HG02938 (cell line): ENCODE measurements around the gene MTHFD2L.
"Not testable (repeated sequence)": the region's sequence is repeated elsewhere in the genome, so short reads cannot be mapped to it uniquely, and the experiment has no call there.

ENCODE experiments used
- ATAC-seq: cut with Tn5 transposase; IDR thresholded peaks from one replicate; pipeline ENCODE4 v1.9.1; 2021; ENCODE audit warnings: mild to moderate bottlenecking, moderate library complexity; ENCODE audit not compliant: unreplicated experiment

Gene MTHFD2L

DNA sequence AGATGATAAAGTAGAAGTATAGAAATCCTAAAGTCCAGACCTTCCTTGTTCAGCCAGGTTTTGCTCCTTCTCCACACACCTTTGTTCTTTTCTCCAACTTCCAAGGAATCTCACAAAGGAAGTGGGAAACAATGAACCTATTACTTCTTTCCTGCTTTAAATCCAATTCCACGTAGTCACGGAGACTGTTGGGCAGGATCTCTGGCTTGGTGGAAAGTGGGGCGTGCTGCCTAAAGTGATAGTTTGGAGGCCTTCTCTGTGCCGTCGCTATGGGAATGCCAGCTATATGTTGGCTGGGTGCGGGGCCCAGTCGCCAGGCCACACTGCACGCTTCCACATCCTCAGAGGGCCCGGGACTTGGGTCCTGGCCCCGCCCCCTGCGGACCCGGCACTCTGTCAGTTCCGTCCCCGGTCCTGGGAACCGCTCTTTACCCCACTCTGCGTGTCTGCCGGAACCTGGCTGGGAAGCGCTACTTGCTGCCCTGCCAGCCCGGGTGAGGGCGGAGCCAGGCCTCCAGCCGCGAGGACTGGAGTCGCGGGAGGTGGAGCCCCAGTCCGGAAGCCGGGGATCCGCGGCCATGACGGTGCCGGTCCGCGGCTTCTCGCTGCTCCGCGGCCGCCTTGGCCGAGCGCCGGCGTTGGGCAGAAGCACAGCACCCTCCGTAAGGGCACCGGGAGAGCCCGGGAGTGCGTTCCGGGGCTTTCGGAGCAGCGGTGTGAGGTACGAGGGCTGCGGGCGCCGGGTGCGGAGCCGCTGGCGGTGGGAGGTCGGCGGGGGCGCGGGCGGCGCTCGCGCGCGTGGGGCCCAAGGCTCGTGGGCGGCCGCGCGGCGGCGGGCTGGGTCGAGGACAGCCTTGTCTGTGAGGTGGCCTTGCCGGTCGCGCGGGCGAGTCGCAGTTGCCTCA lies at the start of gene MTHFD2L:
Gene MTHFD2L, plus strand, starts transcription at position 558 of the 905 bp plus-strand sequence. Its CDS starts 21 bp downstream, at position 579.
- ATAC-seq, result peak; percentile 92

DNA sequence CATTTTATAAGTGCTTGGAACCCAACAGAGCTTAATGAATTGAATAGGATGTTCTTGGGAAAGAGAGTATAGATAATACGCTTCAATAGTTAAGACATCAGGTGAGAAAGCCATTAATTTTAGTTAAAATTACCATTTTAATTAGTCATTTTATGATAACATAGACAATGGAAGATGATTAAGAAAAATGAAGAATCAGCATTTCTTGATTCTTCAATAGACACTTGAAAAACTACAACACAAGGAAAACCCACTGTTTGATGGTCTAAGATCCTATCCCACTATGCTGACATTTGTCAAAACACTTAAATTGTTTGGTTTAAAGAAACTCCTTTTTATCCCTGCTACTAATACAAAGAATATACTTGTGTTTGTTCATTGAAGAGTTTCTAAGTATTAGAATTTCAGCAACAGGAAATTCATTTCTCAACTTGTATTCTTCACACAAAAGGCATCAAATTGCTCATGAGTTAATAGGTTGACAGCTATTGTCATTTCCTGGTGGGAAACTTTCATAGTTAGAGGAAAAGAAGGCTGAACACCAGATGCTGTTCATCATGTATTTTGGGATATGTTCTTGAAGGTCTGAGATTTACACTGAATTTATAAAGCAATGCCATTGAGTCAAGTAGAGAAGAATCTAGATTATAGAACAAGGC lies 49.3 kb upstream of the MTHFD2L start:
- no peak for ATAC-seq

DNA sequence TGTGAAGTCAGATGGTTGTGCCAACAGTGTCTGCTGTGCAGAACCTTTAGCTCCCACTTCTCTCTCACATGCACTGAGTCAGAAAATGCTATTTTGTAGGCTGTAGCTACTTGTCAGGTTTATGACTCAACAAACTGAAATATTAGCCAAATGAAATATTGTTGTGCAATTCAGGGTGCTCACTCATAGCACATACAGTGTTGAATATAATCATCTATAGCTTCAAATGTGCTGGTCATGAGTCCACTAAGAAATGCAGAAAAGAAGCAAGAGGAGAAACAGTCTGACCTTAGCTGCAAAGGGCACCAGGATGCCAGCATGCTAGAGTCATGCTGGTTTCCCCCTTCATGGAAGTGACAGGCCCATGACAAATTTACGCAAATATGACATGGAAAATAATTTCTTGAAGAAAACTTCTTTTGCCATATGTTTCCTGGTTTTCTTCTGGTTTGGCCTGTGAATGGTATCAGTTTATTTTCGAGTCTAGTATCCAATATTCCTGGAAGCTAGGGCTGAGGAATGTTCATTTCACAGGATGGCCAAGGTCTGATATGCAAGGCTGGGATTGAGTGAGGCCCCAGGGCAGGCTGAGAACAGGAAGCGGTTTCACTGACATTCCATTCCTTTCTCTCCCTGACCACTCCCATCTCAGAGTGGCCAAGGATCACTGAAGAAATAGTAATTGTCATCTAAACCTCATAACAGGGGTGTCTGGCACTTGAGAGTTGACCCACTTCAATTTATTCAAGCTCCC lies 48.6 kb upstream of the MTHFD2L start:
- no peak for ATAC-seq

DNA sequence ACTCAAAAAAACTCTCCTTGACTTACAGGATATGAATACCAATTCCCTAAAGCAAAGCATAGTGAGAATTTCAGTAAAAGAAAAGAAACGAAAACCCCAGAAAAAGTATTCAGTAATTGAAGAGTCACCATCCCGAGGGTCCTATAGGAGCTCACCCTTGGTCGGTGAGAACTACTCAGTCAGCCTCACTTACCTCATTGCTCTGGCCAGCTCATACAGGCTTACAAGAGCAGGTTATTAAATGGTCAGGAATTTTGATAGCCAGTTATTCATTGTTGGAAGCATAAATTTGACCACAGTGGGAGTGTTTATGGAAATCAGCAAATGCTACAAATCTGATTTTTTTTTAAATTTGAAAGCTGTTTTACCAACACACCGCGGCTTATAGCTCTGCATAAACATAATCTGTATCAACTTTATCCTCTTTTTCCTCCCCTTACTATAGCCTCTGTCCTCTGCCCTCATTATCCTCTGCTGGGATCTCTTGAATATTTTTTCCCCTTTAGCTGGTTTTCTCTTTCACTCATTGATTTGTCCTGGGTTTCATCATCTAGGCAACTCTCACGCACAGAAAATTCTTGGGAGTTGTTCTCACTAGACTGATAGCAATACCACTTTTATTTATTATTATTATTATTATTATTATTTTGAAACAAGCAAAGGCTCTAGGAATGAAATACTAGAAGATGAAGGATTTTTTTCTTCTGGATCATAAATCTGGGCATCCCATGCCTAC lies 47.9 kb upstream of the MTHFD2L start:
- ATAC-seq, result no peak

DNA sequence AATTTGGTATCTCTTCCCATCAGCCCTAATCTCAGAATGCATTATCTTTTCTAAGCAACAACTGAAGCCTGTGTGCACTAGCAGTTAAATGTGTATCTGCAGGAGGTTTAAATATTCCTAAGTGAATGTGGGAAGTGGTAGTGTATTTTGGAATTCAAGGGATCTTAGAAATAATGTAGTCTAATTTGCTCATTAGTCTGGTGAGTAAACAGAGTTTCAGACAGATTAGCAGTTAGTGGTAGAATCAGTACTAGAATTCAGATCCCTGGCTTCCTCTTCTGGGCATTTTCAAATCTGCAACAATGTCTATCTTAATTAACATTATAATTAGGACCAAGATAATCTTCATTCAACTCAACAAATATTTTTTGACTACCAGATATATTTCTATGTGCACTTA lies 47.2 kb upstream of the MTHFD2L start:
- no peak for ATAC-seq

DNA sequence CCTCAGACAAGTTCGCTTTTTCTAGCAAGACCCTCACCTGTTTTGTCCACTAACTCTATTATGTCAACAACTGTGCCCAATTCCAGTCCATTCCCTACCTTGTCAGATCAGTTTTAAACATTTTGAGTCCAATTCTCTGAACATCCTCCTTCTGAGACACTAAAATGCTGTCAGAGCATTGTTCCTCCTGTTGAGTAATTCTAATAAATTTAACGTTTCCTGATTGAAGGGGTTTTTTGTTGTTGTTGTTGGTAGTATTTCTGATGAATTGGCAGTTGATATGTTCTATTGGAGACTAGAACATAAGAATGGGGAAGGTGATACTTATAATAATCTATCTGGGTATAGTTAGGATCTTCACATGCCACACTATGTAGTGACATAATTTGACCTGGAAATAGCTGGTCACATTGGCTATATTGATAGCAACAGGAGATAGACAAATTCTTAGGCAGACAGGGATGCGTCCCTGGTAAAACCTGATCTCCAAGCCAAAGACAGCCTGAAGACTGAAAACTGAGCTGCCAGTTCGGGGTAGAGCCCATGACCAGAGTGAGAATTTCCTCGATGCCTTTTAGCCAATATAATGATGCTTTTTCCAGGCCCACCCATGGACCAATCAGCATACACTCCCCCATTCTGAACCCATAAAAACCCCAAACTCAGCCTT lies 46.5 kb upstream of the MTHFD2L start:
- no peak for ATAC-seq

DNA sequence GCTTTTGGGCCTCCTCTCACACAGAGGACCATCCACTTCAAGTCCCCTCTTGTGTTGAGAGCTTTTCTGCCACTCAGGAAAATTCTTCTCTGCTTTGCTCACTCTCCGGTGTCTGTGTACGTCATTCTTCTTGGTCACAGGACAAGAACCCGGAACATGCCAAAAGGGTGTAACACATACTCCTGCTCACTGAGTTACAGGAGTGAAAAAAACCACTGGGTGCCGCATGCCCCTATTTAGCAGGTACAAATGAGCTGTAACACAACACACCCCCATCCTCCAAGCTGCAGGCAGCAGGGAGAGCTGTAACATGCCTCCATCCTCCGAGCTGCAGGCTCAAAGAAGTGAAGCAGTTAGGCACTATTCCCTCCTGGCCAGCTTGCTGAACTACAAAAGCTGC lies 45.9 kb upstream of the MTHFD2L start:
- ATAC-seq, result no peak

DNA sequence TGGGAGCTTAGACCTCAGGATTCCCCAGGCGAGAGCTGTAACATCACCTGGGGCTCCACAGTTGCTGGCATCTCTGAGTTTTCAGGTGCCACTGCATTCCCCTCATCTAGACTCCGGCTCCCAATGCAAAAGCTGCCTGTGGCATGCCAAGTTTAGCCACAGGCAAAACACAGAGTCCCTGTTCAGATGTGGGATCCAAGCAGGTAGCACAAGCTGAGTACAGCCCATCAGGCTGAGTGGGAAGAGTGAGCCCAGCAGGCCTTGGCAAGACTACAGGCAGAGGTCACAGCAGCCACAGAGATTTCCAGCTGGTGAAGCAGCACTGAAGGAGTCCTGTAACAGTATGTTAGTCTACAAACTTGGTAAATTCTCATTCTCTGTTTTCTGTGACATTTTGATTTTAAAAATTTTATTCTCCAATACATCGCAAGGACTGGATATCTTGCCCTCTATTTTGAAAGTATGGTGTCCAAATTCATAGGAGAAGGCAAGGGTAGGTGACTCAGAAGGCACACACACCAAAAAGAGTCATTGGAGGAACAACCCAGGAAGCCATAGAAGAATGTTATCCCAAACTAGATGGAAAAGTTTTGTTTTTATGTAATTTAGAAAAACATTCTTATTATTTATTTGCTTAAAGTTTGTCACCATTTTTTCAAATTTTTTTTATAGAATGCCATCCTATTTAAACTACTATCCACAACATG lies 45.4 kb upstream of the MTHFD2L start:
- ATAC-seq, result no peak

DNA sequence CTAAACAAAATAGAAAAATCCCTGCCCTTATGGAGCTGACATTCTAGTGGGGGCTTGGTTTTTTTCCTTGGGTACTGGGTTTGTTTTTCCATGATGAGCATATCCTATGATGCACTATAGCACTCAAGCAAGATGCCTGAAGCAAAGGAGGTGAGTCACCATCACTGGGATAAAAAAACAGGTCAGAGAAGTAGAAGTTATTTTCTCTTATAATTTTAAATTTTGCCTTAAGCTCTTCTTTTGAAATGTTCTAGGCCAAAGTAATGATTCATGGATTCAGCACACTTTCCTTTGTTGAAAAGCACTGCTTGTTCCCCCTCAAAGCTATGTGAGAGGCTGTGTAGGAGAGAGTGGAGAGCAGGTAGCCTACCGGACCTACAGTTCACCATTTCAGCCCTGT lies 43.7 kb upstream of the MTHFD2L start:
- ATAC-seq, result no peak

DNA sequence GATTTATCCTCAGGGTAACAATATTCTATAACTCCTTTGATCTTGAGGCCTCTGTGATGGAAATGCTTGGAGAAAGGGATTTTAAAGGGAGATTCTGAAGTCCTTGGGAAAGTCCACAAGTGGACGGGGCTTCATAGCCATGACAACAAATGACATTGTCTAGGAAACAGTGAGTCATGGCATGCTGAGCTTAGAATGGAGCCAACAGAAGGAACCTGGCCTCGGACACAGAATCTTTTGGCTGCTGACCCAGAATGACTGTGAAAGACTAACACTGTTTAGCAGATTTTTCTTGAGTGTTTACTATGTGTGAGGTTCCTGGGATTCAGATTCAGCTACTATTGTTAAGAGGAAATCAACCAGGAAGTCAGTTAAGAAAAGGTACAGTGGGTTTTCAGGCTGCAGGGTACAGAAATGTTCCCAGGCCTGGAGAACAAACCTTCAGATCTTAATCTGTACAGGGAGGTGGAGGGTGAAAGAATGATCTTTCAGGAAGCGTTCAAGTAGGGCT lies 40.8 kb upstream of the MTHFD2L start:
- no peak for ATAC-seq

DNA sequence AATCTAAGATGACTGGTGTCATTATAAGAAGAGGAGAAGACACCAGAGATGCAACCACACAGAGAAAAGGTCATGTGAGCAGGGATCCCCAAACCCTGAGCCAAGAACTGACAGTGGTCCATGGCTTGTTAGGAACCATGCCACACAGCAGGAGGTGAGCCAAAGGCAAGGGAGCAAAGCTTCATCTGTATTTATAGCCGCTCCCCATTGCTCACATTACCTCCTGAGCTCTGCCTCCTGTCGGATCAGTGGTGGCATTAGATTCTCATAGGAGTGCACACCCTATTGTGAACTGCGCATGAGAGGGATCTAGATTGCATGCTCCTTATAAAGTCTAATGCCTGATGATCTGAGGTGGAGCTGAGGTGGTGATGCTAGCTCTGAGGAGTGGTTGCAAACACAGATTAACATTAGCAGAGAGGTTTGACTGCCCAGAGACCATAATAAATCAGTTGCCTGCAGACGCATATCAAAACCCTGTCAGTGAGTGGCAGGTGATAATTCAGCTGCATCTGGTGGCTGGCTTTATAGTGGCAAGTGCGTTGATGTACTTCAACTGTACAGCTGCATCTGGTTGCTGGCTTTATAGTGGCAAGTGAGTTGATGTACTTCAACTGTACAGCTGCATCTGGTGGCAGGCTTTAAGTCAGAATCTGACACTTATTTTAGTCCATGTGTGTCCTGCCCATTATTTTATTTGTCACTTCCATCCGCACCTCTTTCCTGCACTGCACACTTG lies 39.1 kb upstream of the MTHFD2L start:
- ATAC-seq, result no peak

DNA sequence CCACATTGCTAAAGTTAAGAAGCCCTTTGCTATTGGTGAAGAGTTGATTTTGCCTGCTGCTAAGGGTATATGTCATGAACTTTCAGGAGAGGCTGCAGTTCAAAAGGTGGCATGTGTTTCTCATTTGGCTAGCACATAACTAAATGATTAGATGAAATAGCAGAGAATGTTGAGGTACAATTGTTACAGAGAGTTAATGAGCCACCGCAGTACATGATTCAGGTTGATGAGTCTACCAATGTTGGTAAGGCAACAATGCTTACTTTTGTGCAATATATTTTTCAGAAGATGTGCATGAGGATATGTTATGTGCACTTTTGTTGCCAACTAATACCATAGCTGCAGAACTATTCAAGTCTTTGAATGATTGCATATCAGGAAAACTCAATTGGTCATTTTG lies 37.8 kb upstream of the MTHFD2L start:
- no peak for ATAC-seq

DNA sequence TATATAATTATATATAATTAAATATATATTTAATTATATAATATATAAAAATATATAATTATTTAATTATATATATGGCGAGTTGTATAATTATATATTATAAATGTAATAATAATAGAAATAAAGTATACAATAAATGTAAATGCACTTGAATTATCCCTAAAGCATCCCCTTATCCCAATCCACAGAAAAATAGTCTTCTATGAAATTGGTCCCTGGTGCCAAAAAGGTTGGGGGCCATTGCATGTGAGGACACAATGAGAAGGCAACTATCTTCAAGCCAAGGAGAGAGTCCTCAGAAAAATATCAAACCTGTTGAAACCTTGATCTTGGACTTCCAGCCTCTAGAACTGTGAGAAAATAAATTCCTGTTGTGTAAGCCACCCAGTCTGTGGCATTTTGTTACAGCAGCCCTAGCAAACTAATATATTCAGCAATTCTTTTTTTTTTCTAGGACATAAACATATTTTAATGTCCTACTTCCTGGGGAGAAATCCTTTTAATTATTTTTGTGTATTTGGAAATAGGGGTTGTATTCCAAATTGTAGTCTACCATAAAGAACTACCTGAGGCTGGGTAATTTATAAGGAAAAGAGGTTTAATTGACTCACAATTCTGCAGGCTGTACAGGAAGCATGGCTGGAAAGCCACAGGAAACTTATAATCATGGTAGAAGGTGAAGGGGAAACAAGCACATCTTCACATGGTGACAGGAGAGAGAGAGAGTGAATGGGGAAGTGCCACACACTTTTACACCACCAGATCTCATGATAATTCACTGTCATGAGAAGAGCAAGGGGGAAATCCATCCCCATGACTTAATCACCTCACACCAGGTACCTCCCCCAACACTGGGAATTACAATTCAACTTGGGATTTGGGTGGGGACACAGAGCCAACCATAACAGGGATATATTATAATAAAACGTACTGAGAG lies 36.0 kb upstream of the MTHFD2L start:
- no peak for ATAC-seq

DNA sequence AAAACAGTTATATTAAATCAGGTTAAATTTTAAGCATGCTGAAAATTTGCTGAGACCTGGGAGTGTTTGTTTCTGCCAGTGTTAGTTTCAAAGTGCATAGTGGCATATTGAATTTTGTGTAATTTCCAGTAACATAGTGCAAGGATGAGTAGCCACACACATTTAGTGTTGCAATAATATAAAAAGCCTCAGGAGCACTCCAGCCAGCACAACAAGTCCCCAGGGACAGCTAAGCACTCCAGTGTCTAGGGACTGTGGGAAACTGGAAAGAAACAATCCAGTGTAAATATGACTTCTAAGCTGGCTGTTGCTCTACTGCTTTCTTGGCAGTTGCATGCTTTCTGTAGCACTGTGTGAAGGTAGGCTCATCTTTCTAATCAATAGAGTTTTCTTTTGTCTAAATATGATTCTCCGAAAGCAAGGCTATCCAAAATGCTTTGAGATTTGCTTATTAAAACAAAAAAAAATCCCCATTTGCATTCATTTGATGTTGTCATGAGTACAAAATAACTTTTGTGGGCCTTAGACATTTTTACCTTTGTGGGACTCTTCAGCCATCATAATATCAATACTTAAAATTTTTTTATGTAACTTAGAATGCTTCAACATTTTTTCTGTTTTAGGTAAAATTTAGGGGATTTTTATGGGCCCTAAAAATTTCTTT lies 34.7 kb upstream of the MTHFD2L start:
- no peak for ATAC-seq

DNA sequence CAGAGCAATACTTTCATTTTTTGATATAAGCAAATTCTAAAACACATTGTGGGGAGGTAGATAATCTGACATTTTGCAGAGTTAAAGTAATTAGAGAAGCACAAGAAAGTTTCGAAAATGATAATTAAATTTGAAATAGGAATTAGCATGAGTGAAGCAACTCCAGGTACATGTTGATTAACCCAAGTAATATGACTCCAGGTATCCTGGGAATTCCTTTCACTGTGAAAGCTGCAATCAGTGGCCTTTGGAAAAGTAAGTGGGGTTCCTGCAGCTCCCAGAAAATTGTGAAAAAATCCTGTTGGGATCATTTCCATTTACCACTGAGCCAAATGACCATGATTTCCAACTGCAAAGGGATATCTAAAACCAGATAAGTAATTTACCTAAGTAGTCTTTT lies 32.9 kb upstream of the MTHFD2L start:
- no peak for ATAC-seq

DNA sequence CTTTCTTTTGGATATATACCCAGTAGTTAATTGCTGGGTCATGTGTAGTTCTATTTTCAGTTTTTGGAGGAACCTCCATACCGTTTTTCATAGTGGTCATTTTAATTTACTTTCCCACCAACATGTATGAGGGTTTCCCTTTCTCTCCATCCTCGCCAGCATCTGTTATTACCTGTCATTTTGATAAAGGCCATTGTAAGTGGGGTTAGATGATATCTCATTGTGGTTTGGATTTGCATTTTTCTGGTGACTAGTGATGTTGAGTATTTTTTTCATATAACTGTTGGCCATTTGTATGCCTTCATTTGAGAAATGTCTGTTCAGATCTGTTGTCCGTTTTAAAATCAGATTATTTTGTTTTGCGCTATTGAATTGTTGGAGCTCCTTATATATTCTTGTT lies 30.2 kb upstream of the MTHFD2L start:
- ATAC-seq, result no peak

DNA sequence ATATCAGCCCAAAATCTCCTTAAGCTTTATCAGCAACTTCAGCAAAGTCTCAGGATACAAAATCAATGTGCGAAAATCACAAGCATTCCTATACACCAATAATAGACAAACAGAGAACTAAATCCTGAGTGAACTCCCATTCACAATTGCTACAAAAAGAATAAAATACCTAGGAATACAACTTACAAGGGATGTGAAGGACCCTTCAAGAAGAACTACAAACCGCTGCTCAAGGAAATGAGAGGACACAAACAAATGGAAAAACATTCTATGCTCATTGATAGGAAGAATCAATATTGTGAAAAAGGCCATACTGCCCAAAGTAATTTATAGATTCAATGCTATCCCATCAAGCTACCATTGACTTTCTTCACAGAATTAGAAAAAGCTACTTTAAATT lies 27.1 kb upstream of the MTHFD2L start:
- ATAC-seq, result not testable (repeated sequence)
